Measurements from ENCODE around the gene FRY.

- TF ChIP-seq EP300 (IDR thresholded peaks at IDR 0.05; ENCODE audit: borderline replicate concordance) (no peak), MAX (IDR thresholded peaks at IDR 0.05) (no peak), FOXM1 (IDR thresholded peaks at IDR 0.05; ENCODE audit: borderline replicate concordance, low read depth) (no peak), NFIC (IDR thresholded peaks at IDR 0.05) (no peak), USF1 (IDR thresholded peaks at IDR 0.05) (no peak), RAD21 (IDR thresholded peaks at IDR 0.05; ENCODE audit: low read depth) (no peak), TAF1 (IDR thresholded peaks at IDR 0.05; ENCODE audit: low read depth) (no peak), EGR1 (IDR thresholded peaks at IDR 0.05) (no peak), TEAD4 (IDR thresholded peaks at IDR 0.05) (no peak), TCF12 (IDR thresholded peaks at IDR 0.05; ENCODE audit: low read depth) (no peak), REST (IDR thresholded peaks at IDR 0.05; ENCODE audit: low read depth) (no peak), ZBTB7A (IDR thresholded peaks at IDR 0.05; ENCODE audit: low read depth) (no peak), YY1 (IDR thresholded peaks at IDR 0.05; ENCODE audit: low read depth) (no peak)
Measured at GRCh38 chr13:32298695-32299094, 267.1 kb downstream of the FRY start.
